HepG2 (cell line): ENCODE results near the gene LRP10. TPM values are rescaled to one million over a fixed set of nuclear protein-coding genes. Genes with fewer than 3 reads are reported as not detected.

Experiments
- AGO1 ChIP-seq: fragments of 200-400 bp; formaldehyde crosslinking; IDR thresholded peaks from 2 replicates; pipeline ENCODE4 v1.6.1; 2017; ENCODE audit warnings: mild to moderate bottlenecking, low read depth, low read length, moderate library complexity; ENCODE audit not compliant: poor library complexity, severe bottlenecking
- BHLHE40 ChIP-seq: IDR thresholded peaks from 2 replicates; pipeline ENCODE4 v1.6.1; 2011; ENCODE audit warnings: low read length, improper control_type of control experiment
- ELF1 ChIP-seq: sonication (generic); formaldehyde crosslinking; IDR thresholded peaks from 2 replicates; pipeline ENCODE4 v1.4.0; 2020; ENCODE audit warnings: missing genetic modification reagents
- IKZF4 ChIP-seq: sonication (generic); formaldehyde crosslinking; IDR thresholded peaks from 2 replicates; pipeline ENCODE4 v1.5.1; 2020; ENCODE audit warnings: borderline replicate concordance, mild to moderate bottlenecking, low read depth, missing genetic modification reagents; ENCODE audit errors: not compliant biosample characterization
- KIAA2018 ChIP-seq: sonication (generic); formaldehyde crosslinking; IDR thresholded peaks from 2 replicates; pipeline ENCODE4 v1.5.0; 2020; ENCODE audit warnings: mild to moderate bottlenecking, missing genetic modification reagents, borderline replicate concordance
- MIXL1 ChIP-seq: IDR thresholded peaks from 2 replicates; pipeline ENCODE4 v1.6.1; 2016
- MZF1 ChIP-seq: sonication (generic); formaldehyde crosslinking; IDR thresholded peaks from 2 replicates; pipeline ENCODE4 v1.8.1; 2023; ENCODE audit warnings: mild to moderate bottlenecking, missing genetic modification reagents, borderline replicate concordance
- NBN ChIP-seq: fragments of 450-650 bp; conservative IDR thresholded peaks from 2 replicates; pipeline ENCODE4 v1.6.1; 2017
- NFKBIZ ChIP-seq: IDR thresholded peaks from 2 replicates; pipeline ENCODE4 v1.6.1; 2018; ENCODE audit warnings: missing genetic modification reagents, missing compliant biosample characterization
- NR1H2 ChIP-seq: sonication (generic); formaldehyde crosslinking; IDR thresholded peaks from 2 replicates; pipeline ENCODE4 v1.8.1; 2022; ENCODE audit warnings: low read depth, missing genetic modification reagents, borderline replicate concordance
- SKI ChIP-seq: fragments of 450-650 bp; IDR thresholded peaks from one replicate; pipeline ENCODE4 v1.6.1; 2018; ENCODE audit warnings: mild to moderate bottlenecking; ENCODE audit not compliant: partially characterized antibody
- SP1 ChIP-seq, 2 experiments: fragments of 450-650 bp in 1 of 2; sonication (generic) in 1 of 2; formaldehyde crosslinking in 1 of 2; IDR thresholded peaks; 2 replicates each; pipeline versions ENCODE4 v1.4.0 to v1.6.1; 2016 to 2020; ENCODE audit warnings: missing genetic modification reagents in 1 of 2
- SUZ12 ChIP-seq: fragments of 150-350 bp; IDR thresholded peaks from 2 replicates; pipeline ENCODE4 v1.6.1; 2014; ENCODE audit warnings: low read depth, low read length
- TGIF2 ChIP-seq: IDR thresholded peaks from 2 replicates; pipeline ENCODE4 v1.6.1; 2016; ENCODE audit warnings: control low read depth, missing compliant biosample characterization
- ZNF17 ChIP-seq: sonication (generic); formaldehyde crosslinking; IDR thresholded peaks from 2 replicates; pipeline ENCODE4 v1.5.0; 2020; ENCODE audit warnings: mild to moderate bottlenecking, missing genetic modification reagents
- ZNF205 ChIP-seq: IDR thresholded peaks from 2 replicates; pipeline ENCODE4 v1.6.1; 2018; ENCODE audit warnings: missing biosample characterization, missing genetic modification reagents
- ZNF207 ChIP-seq: fragments of 450-650 bp; IDR thresholded peaks from 2 replicates; pipeline ENCODE4 v1.6.1; 2016; ENCODE audit warnings: antibody characterized with exemption, borderline replicate concordance
- ZNF263 ChIP-seq: sonication (generic); formaldehyde crosslinking; IDR thresholded peaks from 2 replicates; pipeline ENCODE4 v1.4.0; 2020; ENCODE audit warnings: missing genetic modification reagents
- ZNF317 ChIP-seq: sonication (generic); formaldehyde crosslinking; IDR thresholded peaks from 2 replicates; pipeline ENCODE4 v1.5.0; 2020; ENCODE audit warnings: mild to moderate bottlenecking, missing genetic modification reagents
- ZNF547 ChIP-seq: sonication (generic); formaldehyde crosslinking; IDR thresholded peaks from 2 replicates; pipeline ENCODE4 v1.5.1; 2020; ENCODE audit warnings: mild to moderate bottlenecking, missing genetic modification reagents
- ZNF672 ChIP-seq: sonication (generic); formaldehyde crosslinking; IDR thresholded peaks from 2 replicates; pipeline ENCODE4 v1.8.1; 2022; ENCODE audit warnings: missing genetic modification reagents
- polyA plus RNA-seq, 8 experiments: library from polyadenylated mRNA; depleted of rRNA in 3 of 8; stranded (reverse) in 7 of 8; unstranded in 1 of 8; fragments of >200 nt; fragmentation: Illumina TruSeq in 4 of 8; extraction: Trizol in 4 of 8; gene quantifications; 2 replicates each; pipeline versions ENCODE4 v1.2.1 to v1.2.3, GENCODE V29; 2011 to 2016; ENCODE audit warnings: low read depth in 4 of 8, missing spikeins in 1 of 8, mixed read lengths in 1 of 8; ENCODE audit not compliant: insufficient read depth in 1 of 8
- total RNA-seq, 5 experiments: library from RNA; depleted of rRNA; stranded (reverse); fragments of >200 nt; fragmentation: Illumina TruSeq; extraction: Trizol; gene quantifications; 2 replicates each; pipeline ENCODE4 v1.2.3, GENCODE V29; 2016; ENCODE audit warnings: low read depth in 1 of 5
- TF ChIP-seq, protein P1 (sequence below): sonication (generic); formaldehyde crosslinking; IDR thresholded peaks from 2 replicates; pipeline ENCODE4 v1.4.0; 2020; ENCODE audit warnings: low read depth, mild to moderate bottlenecking, missing genetic modification reagents

The LRP10 gene
- total and polyA plus RNA-seq, 2 of the 13 experiments (the other 11 are each of a cell fraction or from before 2014, with no cell fraction given) = 16.9 to 45.2 TPM

GRCh38 chr14:22871224-22872032 lies at the start of gene LRP10 (continued):
- TF ChIP-seq BHLHE40 (peak; percentile 42; the same call in 1 of the 2 replicates), MIXL1 (CRISPR knock-in tag) (peak; percentile 72), ELF1 (CRISPR knock-in tag) (peak; percentile 71), NBN (no peak), ZNF317 (peak; percentile 88; the same call in 1 of the 2 replicates), NFKBIZ (peak; percentile 78; the same call in 1 of the 2 replicates), NR1H2 (CRISPR knock-in tag) (peak; percentile 63; the same call in 1 of the 2 replicates), AGO1 (peak; percentile 63), ZNF17 (no peak), MZF1 (CRISPR knock-in tag) (peak; percentile 73), ZNF263 (peak; percentile 75), IKZF4 (CRISPR knock-in tag) (peak; percentile 91), SUZ12 (no peak), ZNF205 (CRISPR knock-in tag) (peak; percentile 90), KIAA2018 (CRISPR knock-in tag) (peak; percentile 91), TGIF2 (CRISPR knock-in tag) (peak; percentile 90), ZNF547 (CRISPR knock-in tag) (peak; percentile 98), ZNF672 (no peak), SKI (peak; percentile 76), ZNF207 (no peak), SP1 (IDR thresholded peaks at IDR 0.05) (no peak), SP1 (CRISPR knock-in tag; IDR thresholded peaks at IDR 0.05) (peak; percentile 96)
- TF ChIP-seq, protein P1, sequence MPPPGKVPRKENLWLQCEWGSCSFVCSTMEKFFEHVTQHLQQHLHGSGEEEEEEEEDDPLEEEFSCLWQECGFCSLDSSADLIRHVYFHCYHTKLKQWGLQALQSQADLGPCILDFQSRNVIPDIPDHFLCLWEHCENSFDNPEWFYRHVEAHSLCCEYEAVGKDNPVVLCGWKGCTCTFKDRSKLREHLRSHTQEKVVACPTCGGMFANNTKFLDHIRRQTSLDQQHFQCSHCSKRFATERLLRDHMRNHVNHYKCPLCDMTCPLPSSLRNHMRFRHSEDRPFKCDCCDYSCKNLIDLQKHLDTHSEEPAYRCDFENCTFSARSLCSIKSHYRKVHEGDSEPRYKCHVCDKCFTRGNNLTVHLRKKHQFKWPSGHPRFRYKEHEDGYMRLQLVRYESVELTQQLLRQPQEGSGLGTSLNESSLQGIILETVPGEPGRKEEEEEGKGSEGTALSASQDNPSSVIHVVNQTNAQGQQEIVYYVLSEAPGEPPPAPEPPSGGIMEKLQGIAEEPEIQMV = peak; percentile 94; the same call in 1 of the 2 replicates
